Stimulated activated CD4-positive, alpha-beta T cell treated with anti-CD3 and anti-CD28 coated beads, Interleukin-4, amount 100 ng/mL, for 48 hours (primary cell): ENCODE results near the gene USF3.
"Not testable (repeated sequence)": the region's sequence is repeated elsewhere in the genome, so short reads cannot be mapped to it uniquely, and the experiment has no call there.

Experiments
- DNase-seq, 2 donors: peaks; one replicate each; pipeline ENCODE4 v3.0.0-alpha.2; 2020; ENCODE audit warnings: low read depth in 2 of 2

The USF3 gene

DNA sequence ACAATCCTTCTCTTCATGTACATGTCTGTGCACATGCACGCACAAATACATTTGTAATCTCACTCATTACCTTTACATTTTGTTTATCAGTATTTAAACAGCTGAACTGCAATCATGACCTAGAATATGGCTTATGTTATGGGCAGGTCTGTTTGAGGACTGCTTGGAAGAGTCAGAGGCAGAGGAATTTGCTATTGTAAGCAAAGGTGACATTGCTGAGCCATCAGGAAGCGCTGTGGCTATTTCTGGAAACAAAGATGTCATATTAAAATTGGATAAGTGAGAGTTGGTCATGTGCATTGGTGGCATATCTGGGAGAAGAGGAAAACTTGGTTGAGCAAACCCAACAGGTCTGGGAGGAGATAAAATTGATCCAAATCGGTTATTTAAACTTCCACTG, 41.6 kb downstream of the USF3 start:
- DNase-seq: no peak

DNA sequence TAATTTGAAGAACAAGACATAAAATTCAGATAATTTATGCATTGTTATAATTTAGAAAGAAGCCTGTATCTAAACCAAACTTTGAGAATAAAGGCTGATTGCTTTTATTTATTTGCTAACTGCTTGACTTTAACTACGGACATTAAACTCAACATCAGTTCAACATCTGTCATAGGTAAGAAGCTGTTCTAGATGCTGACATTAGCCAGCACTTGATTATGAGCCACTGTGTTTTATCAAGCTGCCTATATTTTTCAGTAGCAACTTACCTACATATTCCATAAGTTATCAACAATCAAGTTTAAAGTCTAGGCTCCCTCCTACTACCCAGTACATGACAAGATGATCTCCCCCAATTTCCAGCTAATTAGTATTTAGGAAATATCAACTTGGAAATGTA, 42.1 kb downstream of the USF3 start:
- DNase-seq: no peak

DNA sequence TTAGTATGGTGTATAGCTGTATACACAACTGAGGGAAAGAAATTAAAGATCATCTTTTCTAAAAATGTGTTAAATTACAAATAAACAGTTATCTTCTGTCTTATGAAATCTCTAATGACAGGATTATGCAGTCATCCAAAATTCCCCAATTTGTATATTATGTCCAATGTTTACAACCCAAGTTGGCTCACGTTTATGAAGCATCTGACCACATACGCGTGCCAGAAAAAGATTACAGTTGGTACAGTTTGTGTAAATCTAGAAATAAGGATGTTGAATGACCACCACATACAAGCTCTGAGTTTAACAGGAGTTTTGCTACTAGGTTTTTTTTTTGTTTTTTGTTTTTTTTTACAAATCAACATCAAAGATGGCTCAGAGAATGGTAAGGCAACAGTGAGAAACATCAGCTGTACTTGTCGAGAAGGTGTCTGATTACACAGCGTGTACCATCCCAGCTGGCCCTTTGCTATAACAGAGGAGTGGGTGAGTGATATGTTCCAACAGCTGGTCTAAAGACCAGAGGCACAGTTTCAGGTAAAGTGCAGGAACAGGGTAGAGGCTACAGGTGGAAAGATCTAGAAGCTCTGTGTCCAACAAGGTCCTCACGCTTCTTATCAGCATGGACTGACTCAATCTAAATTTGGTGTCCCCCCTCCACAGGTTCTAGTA, 47.1 kb downstream of the USF3 start:
- DNase-seq: no peak

DNA sequence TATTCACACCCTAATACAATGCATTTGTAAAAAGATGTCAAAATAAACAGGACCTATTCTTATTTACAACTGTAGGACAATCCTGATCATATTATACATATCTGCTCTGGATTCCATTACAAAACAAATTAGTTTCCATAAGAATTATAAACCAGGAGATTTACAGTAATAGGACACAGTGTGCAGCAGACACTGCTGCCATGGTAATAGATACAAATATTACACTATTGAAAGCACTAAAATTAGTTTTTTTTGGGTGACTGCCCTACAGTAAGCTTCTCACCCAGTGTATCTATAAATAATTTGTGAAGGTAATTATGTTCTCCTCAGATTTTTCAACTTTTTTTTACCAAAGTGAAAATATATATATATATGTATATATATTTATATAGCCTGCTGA, 47.9 kb downstream of the USF3 start:
- no peak for DNase-seq

DNA sequence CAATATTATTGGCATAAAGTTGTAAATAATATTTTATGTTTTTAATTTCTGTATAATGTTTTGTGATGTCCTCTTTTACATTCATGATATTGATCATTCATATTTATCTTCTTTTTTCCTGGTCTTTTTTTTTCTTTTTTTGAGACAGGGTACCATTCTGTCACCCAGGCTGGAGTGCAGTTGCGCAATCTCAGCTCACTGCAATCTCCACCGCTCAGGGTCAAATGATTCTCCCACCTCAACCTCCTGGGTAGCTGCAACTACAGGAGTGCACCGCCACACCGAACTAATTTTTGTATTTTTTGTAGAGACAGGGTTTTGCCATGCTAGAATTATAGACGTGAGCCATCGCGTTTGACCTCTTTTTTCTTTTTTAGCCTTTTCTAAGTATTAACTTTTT, 52.9 kb downstream of the USF3 start:
- DNase-seq: no peak

DNA sequence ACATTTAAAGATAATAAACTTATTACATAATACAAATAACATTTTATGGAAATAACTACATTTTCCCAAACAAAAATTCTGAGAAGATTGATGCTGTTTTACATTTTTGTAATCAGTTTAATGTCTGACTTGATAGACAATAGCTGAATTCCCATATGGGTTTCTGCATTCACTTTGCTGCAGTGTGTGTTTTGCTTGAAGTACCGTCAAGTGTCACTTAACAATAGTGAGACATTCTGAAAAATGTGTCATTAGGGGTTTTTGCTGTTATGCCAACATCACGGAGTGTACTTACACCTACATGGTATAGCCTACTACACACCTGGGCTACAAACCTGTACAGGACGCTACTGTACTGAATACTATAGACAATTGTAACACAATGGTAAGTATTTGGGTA, 57.5 kb downstream of the USF3 start:
- no peak for DNase-seq

DNA sequence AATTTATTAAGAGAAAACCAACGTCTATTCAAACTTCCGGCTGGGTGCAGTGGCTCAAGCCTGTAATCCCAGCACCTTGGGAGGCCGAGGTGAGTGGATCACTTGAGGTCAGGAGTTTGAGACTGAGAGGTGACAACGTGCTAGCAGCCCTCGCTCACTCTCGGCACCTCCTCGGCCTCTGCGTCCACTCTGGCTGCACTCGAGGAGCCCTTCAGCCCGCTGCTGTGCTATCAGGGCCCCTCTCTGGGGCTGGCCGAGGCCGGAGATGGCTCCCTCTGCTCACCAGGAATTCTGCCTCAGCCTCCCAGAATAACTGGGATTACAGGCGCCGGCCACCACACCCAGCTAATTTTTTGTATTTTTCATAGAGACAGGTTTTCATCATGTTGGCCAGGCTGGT, 58.7 kb downstream of the USF3 start:
- DNase-seq: no peak

DNA sequence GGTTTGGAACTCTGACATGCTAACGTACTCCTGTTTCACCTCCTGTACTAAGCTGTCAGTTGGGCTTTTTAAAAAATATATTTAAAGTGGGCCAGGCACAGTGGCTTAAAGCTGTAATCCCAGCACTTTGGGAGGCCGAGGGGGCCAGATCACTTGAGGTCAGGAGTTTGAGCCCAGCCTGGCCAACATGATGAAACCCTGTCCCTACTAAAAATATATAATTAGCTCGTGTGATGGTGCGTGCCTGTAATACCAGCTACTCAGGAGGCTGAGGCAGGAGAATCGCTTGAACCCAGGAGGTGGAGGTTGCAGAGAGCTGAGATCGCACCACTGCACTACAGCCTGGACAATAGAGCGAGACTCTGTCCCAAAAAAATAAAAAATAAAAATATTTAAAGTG, 60.4 kb downstream of the USF3 start:
- not testable (repeated sequence) for DNase-seq

DNA sequence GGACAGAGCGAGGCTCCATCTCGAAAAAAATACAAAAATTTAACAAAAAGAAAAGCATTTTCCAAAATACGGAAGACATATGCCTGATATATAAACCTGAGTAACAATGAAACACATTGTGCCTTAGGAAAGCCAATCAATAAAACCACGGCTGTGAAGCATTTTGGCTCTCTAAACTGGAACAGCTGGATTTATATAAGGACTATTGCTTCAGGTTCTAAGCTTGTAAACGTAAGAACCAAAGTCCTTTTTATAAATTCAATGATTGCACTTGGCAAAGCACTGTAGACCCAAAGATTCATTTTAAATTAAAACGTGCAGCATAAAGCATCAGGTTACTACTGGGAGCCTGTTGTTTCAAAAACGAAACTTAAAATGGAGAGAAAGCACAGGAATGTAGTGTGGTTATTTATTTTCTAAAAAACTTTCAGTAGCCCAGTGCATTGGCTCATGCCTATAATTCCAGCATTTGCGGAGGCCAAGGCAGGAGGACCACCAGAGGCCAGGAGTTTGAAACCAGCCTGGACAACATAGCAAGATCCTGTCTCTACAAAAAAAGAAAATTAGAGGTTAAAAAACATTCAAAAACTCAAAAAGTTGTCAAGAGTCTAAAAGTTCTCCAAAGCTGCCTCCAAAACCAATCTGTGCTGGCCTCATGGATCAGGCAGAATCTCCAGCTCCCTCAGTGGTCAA, 61.5 kb downstream of the USF3 start:
- no peak for DNase-seq

DNA sequence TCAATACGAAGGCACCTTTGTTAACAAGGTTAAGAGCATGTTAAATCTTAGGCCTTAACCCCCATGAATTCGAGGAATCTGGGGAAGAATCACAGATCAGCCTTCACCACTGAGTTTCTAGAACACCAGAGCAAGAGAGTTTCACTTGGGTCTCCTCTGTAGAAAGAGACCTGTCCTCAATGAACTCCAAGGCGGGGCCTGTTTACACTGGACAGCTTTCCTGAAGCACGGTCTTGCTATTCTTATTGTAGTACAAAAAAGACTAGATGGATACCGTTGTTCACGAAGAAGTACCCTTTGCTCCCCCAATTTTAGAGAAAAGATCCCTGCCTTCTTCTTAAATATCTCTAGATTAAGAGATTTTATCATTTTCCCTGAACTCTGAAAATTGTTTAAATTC, 64.9 kb downstream of the USF3 start:
- DNase-seq: no peak

DNA sequence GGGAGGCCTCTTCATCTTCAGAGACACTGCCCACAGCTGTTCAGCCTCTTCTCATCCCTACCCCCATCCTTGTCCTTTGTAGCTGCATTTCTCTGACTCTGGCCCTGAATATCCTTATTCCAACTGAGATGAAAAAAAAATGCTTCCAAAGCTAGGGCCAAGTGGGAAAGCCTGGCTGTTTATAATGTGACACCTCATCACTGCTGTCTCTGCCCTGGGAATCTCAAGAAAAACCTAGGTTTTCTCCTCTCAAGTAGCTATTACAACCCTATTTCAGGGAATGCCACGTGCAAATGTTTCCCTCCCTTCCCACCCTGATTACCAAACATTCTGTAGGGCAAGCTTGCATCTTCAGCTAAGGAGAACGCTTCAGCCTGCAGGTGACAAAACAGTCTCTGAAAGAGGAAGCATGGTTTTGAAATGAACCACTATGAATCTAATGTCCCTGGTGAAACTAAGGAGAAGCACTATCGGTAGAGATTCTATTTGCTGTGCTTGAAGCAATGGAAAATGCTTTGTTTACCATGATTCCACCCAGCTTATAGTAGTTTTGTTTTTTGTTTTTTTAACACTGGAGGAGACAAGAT, 65.4 kb downstream of the USF3 start:
- no peak for DNase-seq

DNA sequence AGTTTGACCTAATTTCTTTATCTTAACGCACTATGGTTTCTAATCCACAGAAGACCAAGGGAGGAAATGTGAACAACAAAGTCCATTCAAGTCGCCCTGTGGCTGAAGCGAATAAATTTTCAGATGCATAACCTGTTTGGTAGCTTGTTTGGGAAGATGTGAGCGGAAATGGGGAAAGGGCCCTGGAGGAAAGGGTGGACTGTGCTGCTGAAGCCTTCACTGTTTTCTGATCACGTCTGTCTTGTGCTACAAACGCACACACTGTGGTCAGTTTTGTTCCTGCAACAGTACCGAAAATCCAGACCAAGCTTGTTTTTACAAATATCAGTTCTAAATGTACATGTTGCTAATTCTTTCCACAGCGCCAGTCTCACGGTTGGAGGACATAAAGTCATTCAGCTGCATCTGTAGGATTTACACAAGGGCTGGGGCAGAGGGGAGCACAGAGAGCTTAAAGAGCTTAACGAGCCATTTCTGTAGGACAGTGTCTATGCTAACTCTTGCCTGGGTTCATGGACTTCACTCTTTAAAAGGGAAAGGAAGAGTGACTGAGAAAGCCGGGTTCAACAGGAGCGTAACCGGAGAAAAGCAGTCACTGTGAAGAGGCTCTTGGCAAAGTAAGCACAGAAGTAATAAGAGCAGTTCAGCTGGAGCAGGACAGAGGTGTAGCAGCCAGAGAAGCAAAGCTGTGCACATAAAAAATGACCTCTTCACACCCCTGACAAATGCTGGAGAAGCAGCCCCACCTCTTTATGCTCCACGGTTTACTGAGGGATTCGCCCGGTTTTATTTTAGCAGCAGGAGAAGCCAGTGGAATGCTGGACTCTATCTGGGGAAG, 66.6 kb downstream of the USF3 start:
- DNase-seq: no peak

DNA sequence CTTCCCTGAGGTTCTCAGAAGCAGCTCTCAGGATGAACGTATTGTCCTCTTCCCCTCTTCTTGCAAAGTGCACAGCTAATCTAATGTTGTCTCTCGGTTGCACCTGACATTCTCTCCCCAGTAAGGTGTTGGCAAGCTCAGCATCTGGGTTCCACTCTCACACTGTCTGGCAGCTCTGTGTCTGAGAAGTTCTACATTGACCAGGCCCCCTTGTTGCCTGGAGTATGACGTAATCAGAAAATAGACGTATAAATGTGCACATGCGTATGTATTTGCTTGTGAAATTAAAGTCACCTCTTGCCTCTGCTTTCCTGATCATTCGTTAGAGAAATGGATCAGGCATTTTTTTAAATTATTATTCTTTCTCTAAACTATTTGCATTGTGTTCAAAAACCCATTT, 67.7 kb downstream of the USF3 start:
- no peak for DNase-seq

DNA sequence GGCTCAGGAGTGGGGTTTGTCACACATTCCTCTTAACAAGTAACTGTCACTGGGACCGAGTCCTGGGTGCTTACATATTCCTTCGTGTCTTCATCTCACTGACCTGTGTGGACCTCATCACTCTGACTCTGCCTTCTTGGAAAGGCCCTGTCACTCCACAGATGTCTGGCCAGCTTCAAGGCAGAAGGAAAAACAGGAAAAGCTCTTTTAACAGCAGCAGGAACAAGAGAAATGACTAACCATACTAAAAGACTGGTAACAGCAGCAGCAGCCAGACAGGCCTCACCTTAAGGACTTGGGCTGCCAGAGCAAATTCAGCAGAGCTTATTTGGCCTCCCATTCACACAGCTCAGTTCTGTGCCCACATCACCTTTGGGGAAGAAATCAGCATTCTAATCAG, 68.1 kb downstream of the USF3 start:
- DNase-seq: no peak

DNA sequence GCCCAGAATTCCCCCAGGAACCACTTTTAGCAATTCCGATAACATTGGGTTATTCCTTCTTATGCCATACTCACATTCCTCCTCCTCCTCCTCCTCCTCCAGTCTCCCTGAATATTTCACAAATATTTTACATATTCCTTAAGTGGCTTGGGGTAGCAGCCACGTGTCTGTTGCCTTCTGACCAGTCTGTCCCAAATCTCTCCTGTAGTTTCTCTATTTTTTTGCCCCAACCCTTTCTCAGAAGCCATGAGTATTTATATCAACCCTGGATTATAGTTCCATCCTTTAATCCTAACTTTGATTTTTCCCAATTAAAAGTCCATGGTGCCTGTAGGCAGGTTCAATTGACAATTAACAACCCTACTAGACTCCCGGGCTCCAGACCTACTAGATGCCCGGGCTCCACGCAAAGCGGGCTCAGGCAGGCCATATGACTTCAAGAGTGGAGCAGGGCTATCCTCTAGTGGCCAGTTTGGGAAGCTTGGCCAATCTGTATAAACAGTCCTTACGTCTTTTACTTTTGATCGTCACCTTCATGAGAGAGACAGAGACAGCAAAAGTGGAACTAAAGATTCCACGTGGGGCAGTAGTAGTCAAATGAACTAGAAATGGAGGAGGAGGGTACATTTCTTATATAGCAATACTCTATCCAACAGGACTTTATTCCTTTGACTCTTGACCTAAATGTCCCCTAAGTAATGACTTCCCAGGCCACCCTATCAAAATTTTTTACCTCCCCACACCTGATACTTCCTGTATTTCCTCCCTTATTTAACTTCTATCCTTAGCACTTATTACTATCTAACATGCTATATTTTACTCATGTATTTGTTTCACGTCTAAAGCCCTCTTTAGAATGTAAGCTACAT, 69.7 kb downstream of the USF3 start:
- DNase-seq: no peak

DNA sequence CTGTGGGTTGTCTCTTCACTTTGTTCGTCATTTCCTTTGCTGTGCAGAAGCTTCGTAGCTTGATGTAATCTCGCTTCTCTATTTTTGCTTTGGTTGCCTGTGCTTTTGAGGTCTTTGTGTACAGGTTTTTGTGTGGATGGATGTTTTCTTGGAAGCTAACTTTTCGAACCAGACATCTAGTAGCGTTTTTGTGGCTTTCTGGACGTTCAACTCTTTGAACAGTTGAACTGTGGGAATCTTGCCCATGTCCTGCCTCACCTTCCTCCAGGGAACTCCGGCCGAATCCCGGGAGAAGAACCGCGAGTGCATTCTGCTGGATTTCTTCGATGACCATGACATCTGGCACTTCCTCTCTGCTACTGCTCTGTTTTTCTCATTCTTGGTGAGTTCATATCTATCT, 70.6 kb downstream of the USF3 start:
- no peak for DNase-seq

DNA sequence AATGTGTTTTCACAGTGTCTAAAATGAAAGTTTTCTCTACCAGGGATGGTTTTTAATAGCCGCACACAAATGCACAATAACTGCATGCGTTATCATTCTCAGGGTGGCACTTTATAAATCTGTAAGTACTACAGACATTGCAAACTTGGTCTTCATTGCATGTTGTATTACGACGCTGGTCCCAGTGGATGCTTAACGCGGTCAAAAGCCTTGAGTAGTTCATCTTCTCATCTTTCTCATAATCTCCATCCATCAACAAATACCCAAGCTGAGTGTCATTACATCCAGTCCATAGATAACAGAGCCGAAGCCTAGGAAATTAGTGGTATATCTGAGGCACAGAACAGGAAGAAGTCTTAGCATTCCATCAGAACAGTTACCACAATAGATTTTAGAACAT, 72.6 kb downstream of the USF3 start:
- no peak for DNase-seq

DNA sequence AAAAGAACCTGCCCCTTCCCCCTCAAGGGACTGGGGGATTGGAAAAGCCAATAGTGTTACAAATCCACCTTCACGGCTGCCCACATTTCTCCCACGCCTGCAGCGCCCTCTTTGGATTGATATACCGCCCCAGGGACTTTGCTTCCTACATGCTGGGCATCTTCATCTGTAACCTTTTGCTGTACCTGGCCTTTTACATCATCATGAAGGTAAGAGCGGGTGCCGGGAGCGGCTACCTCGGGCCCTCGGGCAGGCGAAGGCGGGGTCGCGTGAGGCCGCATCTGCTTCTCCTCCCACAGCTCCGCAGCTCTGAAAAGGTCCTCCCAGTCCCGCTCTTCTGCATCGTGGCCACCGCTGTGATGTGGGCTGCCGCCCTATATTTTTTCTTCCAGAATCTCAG, 73.1 kb downstream of the USF3 start:
- DNase-seq: no peak

DNA sequence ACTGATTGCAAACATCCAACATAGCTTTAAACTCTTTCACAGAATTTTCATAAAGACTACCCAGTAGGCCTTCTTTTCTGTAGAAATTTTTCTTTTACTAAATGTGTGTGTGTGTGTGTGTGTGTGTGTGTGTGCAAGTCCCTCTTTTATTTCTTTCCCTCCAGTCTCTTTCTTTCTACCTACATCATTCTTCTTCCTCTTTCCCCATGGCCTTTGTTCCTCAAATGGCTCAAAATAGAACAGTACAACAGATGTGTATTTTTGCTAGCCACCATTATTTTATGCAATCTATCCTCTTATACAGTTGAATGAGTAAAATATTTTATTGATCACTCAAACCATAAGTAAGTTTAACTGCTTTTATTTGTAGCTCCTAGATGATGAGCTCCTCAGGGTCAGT, 76.4 kb downstream of the USF3 start:
- no peak for DNase-seq

DNA sequence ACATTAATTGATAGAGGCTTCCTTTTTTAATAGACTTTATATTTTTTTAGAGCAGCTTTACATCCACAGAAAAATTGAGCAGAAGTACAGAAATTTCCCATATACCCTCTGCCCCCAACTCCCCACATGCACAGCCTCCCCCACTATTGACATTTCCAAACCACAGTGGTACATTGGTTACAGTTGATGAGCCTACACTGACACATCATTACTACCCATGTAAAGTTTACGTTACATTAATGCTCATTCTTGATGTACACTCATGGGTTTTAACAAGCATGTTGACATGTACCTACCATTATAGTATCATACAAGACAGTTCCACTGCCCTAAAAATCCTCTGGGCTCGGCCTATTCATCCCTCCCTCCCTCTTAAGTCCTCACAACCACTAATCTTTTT, 78.7 kb downstream of the USF3 start:
- no peak for DNase-seq

DNA sequence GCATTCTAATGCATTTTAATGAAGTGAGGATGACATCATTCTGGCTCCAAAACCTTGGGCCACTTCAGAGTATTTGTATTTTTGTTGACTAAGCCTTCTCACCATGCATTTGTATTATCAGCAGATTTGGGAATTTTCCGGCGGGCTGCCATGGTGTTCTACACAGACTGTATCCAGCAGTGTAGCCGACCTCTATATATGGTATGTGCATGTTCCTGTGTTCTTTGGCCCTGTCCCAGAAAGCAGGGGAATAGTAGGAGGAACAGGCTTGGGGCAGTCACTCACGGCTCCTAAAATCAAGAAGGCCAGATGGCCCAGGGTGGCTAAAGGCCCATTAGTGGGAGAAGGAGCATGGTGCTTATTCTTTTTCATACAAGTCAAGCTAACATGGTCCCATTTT, 80.5 kb downstream of the USF3 start:
- DNase-seq: no peak

DNA sequence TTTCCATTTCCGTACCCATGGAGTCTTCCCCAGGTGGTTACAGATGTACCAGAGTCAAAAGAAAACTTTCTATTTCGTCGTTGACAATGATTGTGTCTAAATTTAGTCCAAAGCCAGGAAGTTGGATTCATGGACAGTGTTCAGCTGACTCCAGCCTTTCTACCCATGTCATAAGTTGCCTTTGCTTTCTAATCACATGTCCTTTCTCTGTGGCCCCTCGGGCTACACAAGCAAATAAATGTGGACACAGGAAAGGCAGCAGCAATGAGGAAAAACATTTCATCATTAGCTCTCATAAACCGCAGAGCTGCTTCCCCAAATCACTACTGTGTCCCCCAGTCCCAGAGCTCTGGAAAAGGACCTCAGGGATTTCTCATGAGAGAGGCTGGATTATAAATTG, 82.0 kb downstream of the USF3 start:
- no peak for DNase-seq
